ENCODE data around the gene MYL7. TPM values are rescaled to one million over a fixed set of nuclear protein-coding genes. Genes with fewer than 3 reads are reported as not detected.

The MYL7 gene
- total RNA-seq, 4 donors from 2014 or later, result not detected

GRCh38 chr7:44132039-44132438 is 9.1 kb downstream of the MYL7 start:
- no peak for TF ChIP-seq CTCF (IDR thresholded peaks at IDR 0.05; ENCODE audit: low read depth)

- TF ChIP-seq CTCF (IDR thresholded peaks at IDR 0.05; ENCODE audit: low read depth), result no peak
These were observed 9.7 kb downstream of the MYL7 start for GRCh38 chr7:44131173-44132029.

DNA sequence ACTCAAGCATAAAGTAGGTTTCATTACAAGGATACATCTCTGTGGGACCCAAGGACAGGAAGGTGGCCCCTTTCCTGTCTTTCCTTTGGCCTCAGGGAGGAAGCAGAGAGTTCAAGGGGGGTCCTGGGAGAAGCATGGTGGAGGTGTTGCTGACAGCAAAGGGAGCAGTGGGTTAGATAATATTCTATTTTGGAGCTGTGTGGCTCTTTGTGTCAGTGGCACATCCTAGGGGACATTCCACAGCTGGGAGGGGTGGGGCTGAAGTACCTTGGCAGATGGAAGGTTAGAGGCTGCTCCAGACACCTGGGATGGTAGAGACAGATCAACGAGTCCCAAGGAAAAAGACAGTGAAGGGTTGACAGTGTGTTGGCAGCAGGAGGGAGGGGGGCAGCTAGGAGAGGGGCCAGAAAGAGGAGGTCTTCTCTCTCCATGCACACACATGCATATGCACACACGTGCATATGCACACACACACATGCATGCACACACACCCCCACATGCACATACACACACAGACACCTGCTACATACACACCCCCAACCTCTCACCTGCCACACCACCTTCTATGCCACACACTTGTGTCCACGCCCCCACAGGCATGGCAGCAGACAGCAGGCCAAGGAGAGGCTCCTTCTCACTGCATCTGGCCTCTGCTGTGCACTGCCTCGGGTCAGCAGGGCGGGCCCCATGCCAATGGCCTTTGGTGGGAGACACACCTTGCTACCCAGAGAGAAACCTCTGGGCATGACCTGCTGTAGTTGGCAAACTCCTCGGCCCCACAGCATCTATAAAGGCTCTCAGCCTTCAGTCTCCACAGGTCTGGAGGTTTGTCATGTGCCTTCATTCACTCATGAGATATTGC is 12.2 kb downstream of the MYL7 start:
- no peak for TF ChIP-seq CTCF (IDR thresholded peaks at IDR 0.05; ENCODE audit: low read depth)

DNA sequence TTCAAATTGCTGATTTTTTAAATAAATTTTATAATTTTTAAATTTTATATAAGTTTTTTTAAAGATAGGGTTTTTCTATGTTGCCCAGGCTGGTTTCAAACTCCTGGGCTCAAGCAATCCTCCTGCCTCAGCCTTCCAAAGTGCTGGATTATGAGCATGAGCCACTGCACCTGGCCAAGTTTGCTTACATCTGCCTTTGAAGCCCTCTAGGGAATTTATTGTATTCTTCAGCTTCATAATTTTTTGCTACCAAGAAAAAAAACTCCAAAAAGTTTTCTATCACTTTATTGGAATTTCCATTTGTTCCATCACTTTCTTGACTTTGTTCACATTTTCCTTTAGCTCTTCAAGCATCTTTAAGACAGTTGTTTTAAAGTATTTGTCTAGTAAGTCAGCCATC is 14.0 kb downstream of the MYL7 start:
- no peak for TF ChIP-seq CTCF (IDR thresholded peaks at IDR 0.05; ENCODE audit: low read depth)

GRCh38 chr7:44124822-44125202 is 16.3 kb downstream of the MYL7 start:
- no peak for TF ChIP-seq CTCF (IDR thresholded peaks at IDR 0.05; ENCODE audit: low read depth)

DNA sequence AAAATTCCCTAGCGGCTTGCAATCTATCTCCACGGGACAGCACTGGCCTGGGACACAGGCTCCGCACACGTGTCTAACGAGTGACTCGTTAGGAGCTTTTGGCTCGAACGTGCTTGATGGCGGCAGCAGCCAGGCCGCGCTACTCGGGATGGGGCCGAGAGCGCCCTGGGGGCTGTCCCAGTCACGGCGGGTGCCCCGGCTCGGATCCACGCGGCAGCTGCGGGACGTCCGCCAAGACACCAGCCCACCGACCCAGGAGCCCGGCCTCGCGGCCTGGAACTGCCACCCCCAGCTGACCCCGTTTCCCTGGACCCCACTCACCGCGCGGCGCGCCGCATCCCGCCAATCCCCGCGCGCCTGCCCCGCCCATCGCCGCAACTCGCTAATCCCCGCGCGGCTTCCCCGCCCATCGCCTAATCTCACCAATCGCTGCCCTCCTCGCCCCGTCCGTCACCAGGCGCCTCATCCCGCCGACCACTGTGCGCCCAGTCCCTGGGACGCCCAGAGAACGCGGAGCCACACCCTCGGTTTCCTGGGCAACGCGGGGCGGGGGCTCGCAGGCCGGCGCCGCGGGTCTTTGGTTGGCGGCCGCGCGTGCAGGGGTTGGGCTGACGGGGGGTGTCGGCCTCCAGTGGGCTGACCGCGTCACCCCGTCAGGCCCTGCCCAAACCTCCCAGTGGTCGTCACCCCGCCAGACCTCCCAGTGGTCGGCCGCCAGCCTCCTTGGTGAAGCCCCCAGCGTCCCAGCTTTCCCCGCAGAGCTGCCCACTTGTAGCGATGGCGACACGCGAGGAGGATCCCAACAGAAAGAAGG is 17.7 kb downstream of the MYL7 start, which contains the start of gene POLD2:
POLD2 (minus strand) TSS at position 359 of the 814 bp plus-strand sequence. CDS start 1,495 bp downstream, outside the sequence.
- TF ChIP-seq CTCF (IDR thresholded peaks at IDR 0.05; ENCODE audit: low read depth), result no peak

All from subcutaneous adipose tissue (tissue), 4 donors.